Ramos (cell line): ENCODE results near the gene SP5.
"Not testable (repeated sequence)": the region's sequence is repeated elsewhere in the genome, so short reads cannot be mapped to it uniquely, and the experiment has no call there.

ENCODE experiments used
- in situ Hi-C: fragments of 300-500 bp; cut with MboI; formaldehyde crosslinking; loops from one replicate; pipeline ENCODE4 v1.14.3; 2022; ENCODE audit warnings: low sequenced_read_pairs; ENCODE audit not compliant: unreplicated experiment

Gene SP5

GRCh38 chr2:170715062-170715931 is at the start of gene SP5:
Gene SP5 (plus strand): TSS chr2:170715337. CDS start chr2:170715513, 176 bp downstream.
- in situ Hi-C loops, result no loop called here

- in situ Hi-C loops, result no loop called here
Measured at GRCh38 chr2:170665743-170666142, 49.4 kb upstream of the SP5 start.

- in situ Hi-C loops, result no loop called here
Measured at GRCh38 chr2:170669909-170670308, 45.2 kb upstream of the SP5 start.

GRCh38 chr2:170670651-170671050 is 44.5 kb upstream of the SP5 start:
- in situ Hi-C loops, result no loop called here

- in situ Hi-C loops, result no loop called here
Measured at GRCh38 chr2:170671079-170671478, 44.1 kb upstream of the SP5 start.

- in situ Hi-C loops, result not testable (repeated sequence)
Measured at GRCh38 chr2:170674282-170674681, 40.9 kb upstream of the SP5 start.

- in situ Hi-C loops, result no loop called here
Measured at GRCh38 chr2:170675701-170676100, 39.4 kb upstream of the SP5 start.

- in situ Hi-C loops, result no loop called here
Measured at GRCh38 chr2:170679607-170680079, 35.5 kb upstream of the SP5 start.

GRCh38 chr2:170680172-170680941 is 34.8 kb upstream of the SP5 start:
- in situ Hi-C loops, result no loop called here

- in situ Hi-C loops, result no loop called here
Measured at GRCh38 chr2:170681311-170681710, 33.8 kb upstream of the SP5 start.

- in situ Hi-C loops, result no loop called here
Measured at GRCh38 chr2:170685591-170685990, 29.5 kb upstream of the SP5 start.

GRCh38 chr2:170689481-170689880 is 25.7 kb upstream of the SP5 start:
- in situ Hi-C loops, result no loop called here

- in situ Hi-C loops, result no loop called here
Measured at GRCh38 chr2:170690640-170691039, 24.5 kb upstream of the SP5 start.

GRCh38 chr2:170694316-170694715 is 20.8 kb upstream of the SP5 start:
- in situ Hi-C loops, result no loop called here

- in situ Hi-C loops, result no loop called here
Measured at GRCh38 chr2:170695521-170696410, 19.4 kb upstream of the SP5 start.

- in situ Hi-C loops, result no loop called here
Measured at GRCh38 chr2:170696948-170697347, 18.2 kb upstream of the SP5 start.

- in situ Hi-C loops, result no loop called here
Measured at GRCh38 chr2:170701011-170701410, 14.1 kb upstream of the SP5 start.

- in situ Hi-C loops, result no loop called here
Measured at GRCh38 chr2:170703776-170704476, 11.2 kb upstream of the SP5 start.
